Myocyte (in vitro differentiated cells): ENCODE results near the gene NR1D2. TPM values are rescaled to one million over a fixed set of nuclear protein-coding genes. Genes with fewer than 3 reads are reported as not detected.
A peak's percentile ranks its signal among the peaks of the same experiment; 100 is the strongest.
"Not testable (repeated sequence)": the region's sequence is repeated elsewhere in the genome, so short reads cannot be mapped to it uniquely, and the experiment has no call there.

Experiments
- DNase-seq: peaks from one replicate; pipeline ENCODE4 v3.0.0-alpha.2; 2012; ENCODE audit warnings: low read depth
- total RNA-seq: library from RNA; depleted of rRNA; stranded (reverse); fragments of >200 nt; gene quantifications from 2 replicates; pipeline ENCODE4 v1.2.3, GENCODE V29; 2014

Gene NR1D2
- total RNA-seq, 1 donor from 2014 or later: 15.5 TPM

DNA sequence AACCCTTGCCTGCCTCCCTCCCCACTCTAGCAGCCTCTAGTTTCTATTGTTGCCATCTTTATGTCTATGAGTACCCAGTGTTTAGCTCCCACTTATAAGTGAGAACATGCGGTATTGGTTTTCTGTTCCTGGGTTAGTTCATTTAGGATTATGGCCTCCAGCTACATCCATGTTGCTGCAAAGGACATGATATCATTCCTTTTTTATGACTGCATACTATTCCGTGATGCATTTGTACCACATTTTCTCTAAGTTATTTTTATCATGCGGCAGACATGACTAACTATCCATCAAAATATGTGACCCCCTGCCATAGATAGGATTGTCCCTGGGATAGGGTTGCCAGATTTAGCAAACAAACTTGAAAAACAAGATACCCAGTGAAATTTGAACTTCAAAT, 58.4 kb downstream of the NR1D2 start:
- no peak for DNase-seq

DNA sequence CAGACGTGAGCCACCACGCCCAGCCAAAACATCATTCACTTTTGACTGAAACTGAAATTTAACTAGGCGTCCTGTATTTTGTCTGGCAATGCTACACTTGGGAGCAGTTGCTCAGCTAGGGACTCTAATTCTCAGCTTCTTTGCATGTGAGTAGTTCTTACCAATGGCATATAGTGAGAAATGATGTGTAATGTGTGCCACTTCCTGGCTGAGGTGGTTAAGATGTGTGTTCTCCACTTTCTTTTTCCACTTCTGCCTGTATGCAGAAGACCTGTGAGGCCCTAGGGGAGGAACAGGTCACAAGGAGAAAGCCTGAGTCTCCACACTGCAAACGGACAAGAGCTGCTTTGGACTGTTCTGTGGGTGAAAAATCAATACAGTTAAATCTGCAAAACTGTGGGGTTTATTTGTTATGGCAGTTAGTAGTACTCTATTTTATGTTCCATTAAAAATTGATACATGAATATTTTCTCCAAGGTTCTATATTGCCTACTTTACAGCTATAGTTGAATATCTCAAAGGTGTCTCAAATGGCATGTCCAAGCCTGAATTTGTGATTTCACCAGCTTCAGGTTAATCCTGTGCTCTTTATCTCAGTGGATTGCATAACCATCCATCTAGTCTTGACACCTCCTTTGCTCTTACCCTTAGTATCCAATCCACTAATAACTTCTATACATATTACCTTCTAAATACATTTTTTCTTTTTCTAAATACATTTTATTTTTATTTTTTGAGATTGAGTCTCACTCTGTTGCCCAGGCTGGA, 59.3 kb downstream of the NR1D2 start:
- DNase-seq: no peak

- no peak for DNase-seq
Measured at GRCh38 chr3:24005669-24006068, 60.6 kb downstream of the NR1D2 start.

DNA sequence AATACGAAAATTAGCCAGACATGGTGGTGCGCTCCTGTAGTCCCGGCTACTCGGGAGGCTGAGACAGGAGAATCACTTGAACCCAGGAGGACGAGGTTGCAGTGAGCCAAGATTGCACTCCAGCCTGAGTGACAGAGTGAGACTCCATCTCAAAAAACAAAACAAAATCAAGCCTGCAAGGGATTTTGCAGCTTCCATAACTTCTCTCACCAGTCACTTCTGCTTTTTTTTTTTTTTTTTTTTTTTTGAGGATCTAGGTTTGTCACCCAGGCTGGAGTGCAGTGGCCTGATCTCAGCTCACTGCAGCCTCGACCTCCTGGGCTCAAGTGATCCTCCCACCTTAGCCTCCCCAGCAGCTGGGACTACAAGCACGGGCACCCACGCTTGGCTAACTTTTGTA, 65.7 kb downstream of the NR1D2 start:
- DNase-seq: not testable (repeated sequence)

GRCh38 chr3:24012589-24013269, 67.6 kb downstream of the NR1D2 start:
- no peak for DNase-seq

DNA sequence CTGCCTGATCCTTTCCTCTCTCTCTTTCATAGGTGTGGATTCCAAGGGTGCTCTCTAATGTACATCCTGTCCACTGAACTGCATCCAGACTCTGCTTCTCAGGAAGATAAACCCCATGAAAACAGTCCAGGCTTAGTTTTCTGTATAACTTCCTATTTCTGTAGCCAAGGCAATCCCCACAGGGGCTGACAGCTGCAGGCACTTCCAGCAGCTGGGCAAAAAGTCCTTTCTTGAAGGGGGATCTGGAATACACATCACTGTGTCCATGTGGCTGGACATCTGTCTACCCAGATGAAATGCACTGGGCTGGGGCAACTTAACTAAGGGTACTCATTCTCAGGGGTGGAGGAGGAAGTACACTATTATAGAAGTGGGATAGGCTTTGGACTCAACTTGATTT, 72.2 kb downstream of the NR1D2 start:
- DNase-seq: peak; percentile 47

DNA sequence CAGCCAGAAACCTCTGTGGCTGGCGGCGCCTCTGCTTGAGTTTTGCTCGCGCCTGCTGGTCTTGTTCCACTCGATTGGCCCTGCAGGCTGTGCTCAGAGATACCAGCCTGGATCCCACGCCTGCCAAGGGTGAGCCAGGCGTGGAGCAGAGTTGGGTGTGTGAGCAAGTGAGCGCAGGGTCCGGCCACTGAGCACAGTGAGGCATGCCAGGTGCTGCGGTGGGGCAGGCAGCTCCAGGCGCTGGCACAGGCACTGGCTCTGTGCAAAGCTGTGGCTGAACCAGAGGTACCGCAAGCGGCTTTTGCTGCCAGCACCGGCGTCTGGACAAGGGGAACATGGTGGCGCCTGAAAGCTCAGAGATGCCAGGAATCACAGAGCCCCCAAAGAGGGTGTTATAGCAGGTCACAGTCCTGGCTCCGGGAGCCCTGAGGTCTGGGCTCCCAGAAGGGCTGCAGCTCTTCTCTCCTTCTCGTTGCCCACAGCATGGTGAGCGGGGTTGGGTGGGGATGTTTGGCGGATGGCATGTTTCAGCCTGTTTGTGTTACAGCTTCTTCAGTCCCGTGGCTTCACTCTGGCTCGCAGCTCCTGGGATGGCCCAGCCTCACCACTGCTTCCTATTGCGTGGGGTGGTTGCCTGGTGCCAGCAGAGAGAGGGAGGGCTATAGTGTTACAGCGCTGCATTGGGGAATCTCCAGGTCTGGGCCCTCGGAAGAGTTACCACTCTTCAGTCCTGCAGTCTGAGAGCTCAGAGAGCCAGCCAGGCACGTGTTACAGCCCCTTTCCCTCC, 73.9 kb downstream of the NR1D2 start:
- no peak for DNase-seq

- no peak for DNase-seq
Measured at GRCh38 chr3:24019585-24019984, 74.5 kb downstream of the NR1D2 start.

GRCh38 chr3:24020036-24020691, 75.1 kb downstream of the NR1D2 start:
- DNase-seq: no peak

DNA sequence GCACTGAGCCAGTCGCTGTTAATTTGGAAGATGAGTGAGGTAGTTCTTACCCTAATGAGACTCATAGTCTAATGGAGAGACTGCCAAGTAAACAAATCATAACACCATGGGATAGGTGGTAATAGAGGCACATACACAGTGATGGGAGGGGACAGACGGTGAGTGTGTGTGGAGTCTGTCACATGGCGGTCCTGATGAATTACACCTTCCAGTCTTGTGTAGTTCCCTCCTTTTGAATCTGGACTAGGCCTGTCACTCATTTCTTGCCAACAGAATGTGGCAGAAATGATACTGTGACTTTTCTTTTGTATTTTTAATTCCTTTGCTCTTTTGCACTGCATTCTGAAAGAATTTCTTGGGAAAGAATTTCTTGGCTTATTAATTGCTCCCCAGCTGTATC, 78.1 kb downstream of the NR1D2 start:
- no peak for DNase-seq

DNA sequence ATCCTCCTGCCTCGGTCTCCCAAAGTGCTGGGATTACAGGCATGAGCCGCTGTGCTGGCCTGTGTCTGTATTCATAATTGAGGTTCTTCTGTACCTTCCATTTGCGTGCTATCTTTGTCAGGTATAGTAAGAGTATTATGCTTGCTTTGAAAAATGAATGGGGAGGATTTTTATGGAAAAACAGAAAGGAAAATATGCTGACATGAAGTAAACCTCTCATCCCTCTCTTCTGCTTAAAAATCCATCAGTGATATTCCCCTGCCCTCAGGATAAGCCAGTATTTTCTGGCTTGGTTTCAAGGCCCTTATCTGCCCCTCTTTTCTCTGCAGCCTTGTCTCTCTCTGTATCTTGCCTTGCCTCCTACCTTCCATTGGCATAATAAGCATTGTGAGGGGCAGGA, 80.7 kb downstream of the NR1D2 start:
- no peak for DNase-seq

GRCh38 chr3:24026665-24027064, 81.6 kb downstream of the NR1D2 start:
- not testable (repeated sequence) for DNase-seq

- DNase-seq: no peak
Measured at GRCh38 chr3:24027946-24028345, 82.9 kb downstream of the NR1D2 start.

Other genes with a start within 250 kb of the NR1D2 start
- 73.8 and 90.8 TPM in 2 replicates for gene UBE2E1, start 139.3 kb upstream of the NR1D2 start, total RNA-seq
- 27.2 and 34.1 TPM in 2 replicates for gene NKIRAS1, start 28.3 kb upstream of the NR1D2 start, total RNA-seq
- gene RPL15, start 28.2 kb upstream of the NR1D2 start, total RNA-seq: 1,284 and 1,647 TPM in 2 replicates